Stomach smooth muscle (tissue), 2 donors: ENCODE measurements around the gene UNG.

Source experiments
- H3K27ac ChIP-seq: one replicate; pipeline ENCODE4 v1.7.0; 2013; ENCODE audit warnings: mild to moderate bottlenecking, low read length, inconsistent platforms
- H3K27me3 ChIP-seq, 2 donors: one replicate each; pipeline ENCODE4 v1.7.0; 2013; ENCODE audit warnings: low read length in 2 of 2; ENCODE audit not compliant: insufficient read depth in 2 of 2, control insufficient read depth in 1 of 2
- H3K36me3 ChIP-seq, 2 donors: one replicate each; pipeline ENCODE4 v1.7.0; 2013; ENCODE audit warnings: low read length in 2 of 2; ENCODE audit not compliant: control insufficient read depth in 2 of 2, insufficient read depth in 2 of 2
- H3K4me1 ChIP-seq: one replicate; pipeline ENCODE4 v1.7.0; 2013; ENCODE audit warnings: low read length; ENCODE audit not compliant: control insufficient read depth, insufficient read depth
- H3K4me3 ChIP-seq, 2 donors: one replicate each; pipeline ENCODE4 v1.7.0; 2013; ENCODE audit warnings: low read length in 2 of 2
- H3K9ac ChIP-seq, 2 donors: one replicate each; pipeline ENCODE4 v1.7.0; 2013; ENCODE audit warnings: low read length in 2 of 2, mild to moderate bottlenecking in 1 of 2
- H3K9me3 ChIP-seq, 2 donors: one replicate each; pipeline ENCODE4 v1.7.0; 2013; ENCODE audit warnings: low read length in 2 of 2; ENCODE audit not compliant: control insufficient read depth in 2 of 2
- donor health status: healthy.
- donor health status: Pancreatic carcinoma.

The UNG gene

GRCh38 chr12:109089683-109090082, 7.7 kb upstream of the UNG start:
- Histone ChIP-seq H3K9ac (no peak overlapping the region), H3K4me1 (peaks cover 24% of the 10 kb centered on the region), H3K36me3 (peaks cover 28 to 36% of the 10 kb centered on the region in 2 donors), H3K4me3 (no peak overlapping the region), H3K9me3 (no peaks in the 10 kb centered on the region), H3K27me3 (no peaks in the 10 kb centered on the region), H3K27ac (no peak overlapping the region)

GRCh38 chr12:109092497-109093021, 4.8 kb upstream of the UNG start:
- Histone ChIP-seq H3K36me3 (peaks cover 10 to 15% of the 10 kb centered on the region in 2 donors), H3K27me3 (no peaks in the 10 kb centered on the region), H3K4me1 (peaks cover 29% of the 10 kb centered on the region), H3K4me3 (peak overlapping the region; percentile 88 to 99), H3K27ac (peak overlapping the region; percentile 67), H3K9me3 (no peaks in the 10 kb centered on the region), H3K9ac (peak overlapping the region; percentile 86 to 88)

- Histone ChIP-seq H3K4me3 (peak within 1 kb of the TSS; percentile 88 to 99), H3K4me1 (peaks cover 31% of the 10 kb centered on the region), H3K9ac (peak within 1 kb of the TSS; percentile 86 to 88), H3K36me3 (peaks cover 5 to 11% of the 10 kb centered on the region in 2 donors), H3K27ac (peak within 1 kb of the TSS; percentile 67), H3K9me3 (no peaks in the 10 kb centered on the region), H3K27me3 (no peaks in the 10 kb centered on the region)
Observed at GRCh38 chr12:109093022-109093918, 4.1 kb upstream of the UNG start, which contains the start of gene ALKBH2. ALKBH2 (minus strand) TSS chr12:109093472; CDS start chr12:109092786, 686 bp downstream.

DNA sequence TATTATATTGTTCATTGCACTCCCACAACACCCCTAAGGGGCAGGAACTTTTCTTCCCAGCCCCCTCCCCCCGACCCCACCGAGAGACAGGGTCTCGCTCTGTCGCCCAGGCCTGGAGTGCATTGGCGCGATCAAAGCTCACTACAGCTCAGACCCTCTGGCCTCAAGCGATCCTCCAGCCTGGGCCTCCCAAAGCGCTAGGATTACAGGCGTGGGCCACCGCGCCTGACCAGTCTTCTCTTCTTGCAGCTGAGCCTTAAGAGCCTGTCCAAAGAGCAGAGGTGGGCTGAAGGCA, 310 bp upstream of the UNG start:
- Histone ChIP-seq H3K4me3 (no peak overlapping the region), H3K4me1 (peaks cover 24% of the 10 kb centered on the region), H3K9ac (no peak overlapping the region), H3K27ac (no peak overlapping the region), H3K9me3 (no peaks in the 10 kb centered on the region), H3K27me3 (no peaks in the 10 kb centered on the region), H3K36me3 (peaks cover 4 to 6% of the 10 kb centered on the region in 2 donors)

- Histone ChIP-seq H3K36me3 (peaks cover 7 to 13% of the 10 kb centered on the region in 2 donors), H3K27me3 (no peaks in the 10 kb centered on the region), H3K9ac (peak overlapping the region; percentile 90), H3K4me1 (peaks cover 13% of the 10 kb centered on the region), H3K27ac (peak overlapping the region; percentile 75), H3K9me3 (no peaks in the 10 kb centered on the region), H3K4me3 (peak overlapping the region; percentile 85 to 96)
Observed at GRCh38 chr12:109098183-109098604, 797 bp downstream of the UNG start.

DNA sequence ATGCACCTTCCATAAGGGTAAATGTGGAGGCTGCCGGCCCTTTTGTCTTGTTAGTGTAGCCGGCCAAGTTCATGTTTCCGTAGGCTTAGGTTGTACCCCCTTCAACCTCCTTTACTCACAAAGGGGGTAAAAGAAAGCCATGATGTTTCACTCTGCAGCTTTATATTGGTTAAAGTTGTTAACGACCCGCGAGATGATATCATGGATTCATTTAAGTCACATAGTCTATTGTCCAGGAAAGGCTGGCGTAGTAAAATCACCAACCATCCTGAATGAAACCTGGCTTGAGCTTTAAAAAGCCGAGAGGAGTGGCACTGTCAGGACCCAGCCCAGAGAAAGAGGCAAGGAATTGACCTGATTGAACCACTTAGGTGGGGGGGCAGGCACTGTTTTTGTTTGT, 1.3 kb downstream of the UNG start:
- H3K4me1 ChIP-seq: peaks cover 9% of the 10 kb centered on the region
- H3K27ac ChIP-seq: peak overlapping the region; percentile 75
- no peaks in the 10 kb centered on the region for H3K27me3 ChIP-seq
- peak overlapping the region; percentile 85 to 96 for H3K4me3 ChIP-seq
- H3K9me3 ChIP-seq: no peaks in the 10 kb centered on the region
- peaks cover 11 to 16% of the 10 kb centered on the region in 2 donors for H3K36me3 ChIP-seq
- H3K9ac ChIP-seq: peak overlapping the region; percentile 90

- peak overlapping the region in 1 of 2 donors; percentile 90 for H3K9ac ChIP-seq
- peak overlapping the region; percentile 85 to 96 for H3K4me3 ChIP-seq
- peaks cover 7% of the 10 kb centered on the region for H3K4me1 ChIP-seq
- H3K27me3 ChIP-seq: no peaks in the 10 kb centered on the region
- peak overlapping the region; percentile 75 for H3K27ac ChIP-seq
- no peaks in the 10 kb centered on the region for H3K9me3 ChIP-seq
- peaks cover 17 to 20% of the 10 kb centered on the region in 2 donors for H3K36me3 ChIP-seq
Observed at GRCh38 chr12:109099431-109100020, 2.1 kb downstream of the UNG start.

DNA sequence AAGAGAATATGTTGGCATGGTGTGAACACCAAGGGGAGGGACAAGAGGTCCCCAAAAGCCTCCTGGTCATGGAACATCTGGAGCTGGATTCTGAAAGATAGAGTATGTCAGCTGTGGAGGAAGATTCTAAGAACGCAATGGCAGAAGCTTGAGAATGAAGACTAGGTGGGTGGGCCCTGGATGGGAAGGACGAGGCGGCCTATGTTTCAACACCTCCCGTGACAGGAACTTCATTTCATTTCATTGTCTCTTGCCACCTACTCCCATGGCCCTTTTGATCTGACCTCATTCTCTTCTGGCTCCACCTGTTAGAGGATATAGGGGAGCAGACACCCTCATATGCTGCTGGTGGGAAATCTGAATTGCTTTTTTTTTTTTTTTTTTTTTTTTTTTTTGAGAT, 3.3 kb downstream of the UNG start:
- H3K9ac ChIP-seq: no peak overlapping the region
- peaks cover 27 to 31% of the 10 kb centered on the region in 2 donors for H3K36me3 ChIP-seq
- H3K27me3 ChIP-seq: no peaks in the 10 kb centered on the region
- H3K9me3 ChIP-seq: no peaks in the 10 kb centered on the region
- no peak overlapping the region for H3K4me3 ChIP-seq
- H3K27ac ChIP-seq: no peak overlapping the region
- H3K4me1 ChIP-seq: peaks cover 7% of the 10 kb centered on the region

GRCh38 chr12:109102491-109102890, 5.1 kb downstream of the UNG start:
- no peak overlapping the region for H3K9ac ChIP-seq
- no peak overlapping the region for H3K4me3 ChIP-seq
- H3K27ac ChIP-seq: no peak overlapping the region
- H3K27me3 ChIP-seq: no peaks in the 10 kb centered on the region
- H3K9me3 ChIP-seq: no peaks in the 10 kb centered on the region
- H3K4me1 ChIP-seq: peaks cover 2% of the 10 kb centered on the region
- peaks cover 36 to 41% of the 10 kb centered on the region in 2 donors for H3K36me3 ChIP-seq

- Histone ChIP-seq H3K27me3 (no peaks in the 10 kb centered on the region), H3K27ac (no peak overlapping the region), H3K36me3 (peaks cover 41 to 53% of the 10 kb centered on the region in 2 donors), H3K4me3 (no peak overlapping the region), H3K4me1 (peaks cover 5% of the 10 kb centered on the region), H3K9ac (no peak overlapping the region), H3K9me3 (no peaks in the 10 kb centered on the region)
Observed at GRCh38 chr12:109105176-109105575, 7.8 kb downstream of the UNG start.
